Upper lobe of left lung (tissue), 6 donors: ENCODE measurements around the gene PIGS. TPM values are rescaled to one million over a fixed set of nuclear protein-coding genes. Genes with fewer than 3 reads are reported as not detected.

ENCODE experiments used
- ATAC-seq, 2 donors: fragments of 200-7000 bp; cut with Tn5 transposase; one replicate each; pipeline ENCODE4 v1.9.1; 2022; ENCODE audit warnings: mild to moderate bottlenecking in 2 of 2, moderate library complexity in 2 of 2; ENCODE audit not compliant: low FRiP score in 2 of 2
- DNase-seq, 2 donors: peaks; one replicate each; pipeline ENCODE4 v3.0.0-alpha.2; 2019 to 2020
- H3K27ac ChIP-seq, 4 donors: fragments of 200-600 bp; sonication (generic); one replicate each; pipeline ENCODE4 v1.5.1; 2016 to 2019
- H3K27me3 ChIP-seq, 4 donors: fragments of 200-600 bp; sonication (generic); one replicate each; pipeline ENCODE4 v1.5.1; 2017 to 2019
- H3K36me3 ChIP-seq, 4 donors: fragments of 200-600 bp; sonication (generic); one replicate each; pipeline ENCODE4 v1.5.1; 2016 to 2019
- H3K4me1 ChIP-seq, 4 donors: fragments of 200-600 bp; sonication (generic); one replicate each; pipeline ENCODE4 v1.5.1; 2018 to 2019
- H3K4me3 ChIP-seq, 4 donors: fragments of 200-600 bp; sonication (generic); one replicate each; pipeline ENCODE4 v1.5.1; 2017 to 2019; ENCODE audit warnings: mild to moderate bottlenecking in 2 of 4, moderate library complexity in 1 of 4
- H3K9me3 ChIP-seq, 4 donors: fragments of 200-600 bp; sonication (generic); one replicate each; pipeline ENCODE4 v1.5.1; 2018 to 2019
- CTCF ChIP-seq, 6 experiments: fragments of 450-650 bp in 4 of 6; fragments of 200-600 bp in 2 of 6; sonication (generic) in 2 of 6; IDR thresholded peaks; one replicate each; pipeline ENCODE4 v1.5.1; 2016 to 2019; ENCODE audit warnings: antibody characterized with exemption in 6 of 6
- EP300 ChIP-seq, 4 donors: sonication (generic); formaldehyde crosslinking; IDR thresholded peaks; one replicate each; pipeline ENCODE4 v1.5.1; 2017; ENCODE audit warnings: antibody characterized with exemption in 4 of 4, control low read depth in 2 of 4
- POLR2A ChIP-seq, 4 donors: fragments of 450-650 bp; IDR thresholded peaks; one replicate each; pipeline ENCODE4 v1.5.1; 2016 to 2017; ENCODE audit warnings: antibody characterized with exemption in 4 of 4, mild to moderate bottlenecking in 2 of 4
- POLR2AphosphoS5 ChIP-seq, 2 donors: sonication (generic); formaldehyde crosslinking; IDR thresholded peaks; one replicate each; pipeline ENCODE4 v1.5.1; 2017; ENCODE audit warnings: antibody characterized with exemption in 2 of 2
- WGBS, 2 donors: methylation state at CpG; one replicate each; pipeline ENCODE4 v1.1.5; 2017 to 2018; 5-methylcytosine and 5-hydroxymethylcytosine counted together
- total RNA-seq, 6 donors: library from RNA; depleted of rRNA in 4 of 6; stranded (reverse); fragments of >200 nt in 4 of 6; gene quantifications; one replicate each; pipeline versions ENCODE4 v1.1.0 to v1.2.1, GENCODE V29; 2016 to 2021
- donor health status: DM: no; HTN: no; CAD: no; lungs with moderate emphysema.
- donor health status: DM: no; HTN: yes; CAD: no; lungs with severe emphysema.

Gene PIGS
- total RNA-seq, 6 donors from 2014 or later = 36.7 to 69.6 (median 58.1) TPM

- Histone ChIP-seq H3K27ac (no peak overlapping the region), H3K4me1 (peaks cover 0 to 3% (median 0%) of the 10 kb centered on the region in 4 donors), H3K27me3 (no peaks in the 10 kb centered on the region), H3K9me3 (no peaks in the 10 kb centered on the region), H3K36me3 (no peaks in the 10 kb centered on the region), H3K4me3 (no peak overlapping the region)
- ATAC-seq (no peak), DNase-seq (no peak)
- WGBS, 2 donors = 63 to 68% methylated on average over 3 of the region's 3 CpGs
- TF ChIP-seq CTCF (IDR thresholded peaks at IDR 0.05) (no peak), EP300 (IDR thresholded peaks at IDR 0.05) (no peak), POLR2A (IDR thresholded peaks at IDR 0.05) (no peak), POLR2AphosphoS5 (IDR thresholded peaks at IDR 0.05) (no peak)
Observed at GRCh38 chr17:28503420-28503819, 67.9 kb downstream of the PIGS start.

Other genes starting within 250 kb of the PIGS start
- 10 to 100 TPM; 28.6 to 60.8 (median 44.3) TPM for gene IFT20, start 236.1 kb downstream of the PIGS start, total RNA-seq
- gene TNFAIP1, start 235.8 kb downstream of the PIGS start, total RNA-seq = 10 to 100 TPM; 27.2 to 74.3 (median 46.4) TPM
- 10 to 100 TPM; 50.3 to 74.5 (median 60.0) TPM for gene POLDIP2, start 214.0 kb downstream of the PIGS start, total RNA-seq
- not detected for gene SEBOX, start 206.3 kb downstream of the PIGS start, total RNA-seq
- gene VTN, start 201.2 kb downstream of the PIGS start, total RNA-seq = 1 to 10 TPM in 4 of 6 donors, under 1 TPM in 1, not detected in 1; 0.67 to 6.4 (median 2.3) TPM
- 10 to 100 TPM; 10.3 to 33.5 (median 13.9) TPM for gene SARM1, start 199.8 kb downstream of the PIGS start, total RNA-seq
- gene SLC46A1, start 165.3 kb downstream of the PIGS start, total RNA-seq = 10 to 100 TPM; 15.0 to 44.0 (median 19.8) TPM
- under 1 TPM in 3 of 6 donors, not detected in 3; 0.10 to 0.61 (median 0.14) TPM for gene SLC13A2, start 97.9 kb downstream of the PIGS start, total RNA-seq
- under 1 TPM in 2 of 6 donors, not detected in 4; 0.07 to 0.54 TPM for gene FOXN1, start 65.2 kb downstream of the PIGS start, total RNA-seq
- gene UNC119, start 18.9 kb downstream of the PIGS start, total RNA-seq = 10 to 100 TPM; 17.0 to 43.0 (median 25.6) TPM
- gene ALDOC, start 5.4 kb upstream of the PIGS start, total RNA-seq = 10 to 100 TPM in 5 of 6 donors, 1 to 10 TPM in 1; 6.3 to 19.2 (median 14.2) TPM
- gene SPAG5, start 27.5 kb upstream of the PIGS start, total RNA-seq = 10 to 100 TPM in 1 of 6 donors, 1 to 10 TPM in 5; 4.4 to 34.6 (median 7.4) TPM
- 10 to 100 TPM in 3 of 6 donors, 1 to 10 TPM in 3; 7.9 to 49.2 (median 11.7) TPM for gene RSKR, start 42.7 kb upstream of the PIGS start, total RNA-seq
- 100 to 1,000 TPM in 5 of 6 donors, 10 to 100 TPM in 1; 98.1 to 250 (median 131) TPM for gene BLTP2, start 73.6 kb upstream of the PIGS start, total RNA-seq
- gene SDF2, start 90.4 kb upstream of the PIGS start, total RNA-seq = 10 to 100 TPM; 43.2 to 91.1 (median 52.5) TPM
- gene SUPT6H, start 90.7 kb upstream of the PIGS start, total RNA-seq = 100 to 1,000 TPM in 1 of 6 donors, 10 to 100 TPM in 5; 57.3 to 128 (median 71.5) TPM
- gene PROCA1, start 140.4 kb upstream of the PIGS start, total RNA-seq = 10 to 100 TPM in 2 of 6 donors, 1 to 10 TPM in 4; 1.2 to 11.5 (median 3.4) TPM
- gene RAB34, start 146.3 kb upstream of the PIGS start, total RNA-seq = 100 to 1,000 TPM in 2 of 6 donors, 10 to 100 TPM in 4; 69.5 to 123 (median 85.5) TPM
- 1,000 to 10,000 TPM in 2 of 6 donors, 100 to 1,000 TPM in 4; 206 to 1,142 (median 416) TPM for gene RPL23A, start 148.5 kb upstream of the PIGS start, total RNA-seq
- 10 to 100 TPM in 3 of 6 donors, 1 to 10 TPM in 3; 4.1 to 25.8 (median 14.1) TPM for gene TLCD1, start 154.7 kb upstream of the PIGS start, total RNA-seq
- 10 to 100 TPM in 3 of 6 donors, 1 to 10 TPM in 3; 3.5 to 34.6 (median 13.0) TPM for gene NEK8, start 157.3 kb upstream of the PIGS start, total RNA-seq
- gene TRAF4, start 172.5 kb upstream of the PIGS start, total RNA-seq = 10 to 100 TPM; 34.8 to 84.9 (median 64.1) TPM